ENCODE data around the gene ZC3H7A.
"Not testable (repeated sequence)": the region's sequence is repeated elsewhere in the genome, so short reads cannot be mapped to it uniquely, and the experiment has no call there.

Gene ZC3H7A

DNA sequence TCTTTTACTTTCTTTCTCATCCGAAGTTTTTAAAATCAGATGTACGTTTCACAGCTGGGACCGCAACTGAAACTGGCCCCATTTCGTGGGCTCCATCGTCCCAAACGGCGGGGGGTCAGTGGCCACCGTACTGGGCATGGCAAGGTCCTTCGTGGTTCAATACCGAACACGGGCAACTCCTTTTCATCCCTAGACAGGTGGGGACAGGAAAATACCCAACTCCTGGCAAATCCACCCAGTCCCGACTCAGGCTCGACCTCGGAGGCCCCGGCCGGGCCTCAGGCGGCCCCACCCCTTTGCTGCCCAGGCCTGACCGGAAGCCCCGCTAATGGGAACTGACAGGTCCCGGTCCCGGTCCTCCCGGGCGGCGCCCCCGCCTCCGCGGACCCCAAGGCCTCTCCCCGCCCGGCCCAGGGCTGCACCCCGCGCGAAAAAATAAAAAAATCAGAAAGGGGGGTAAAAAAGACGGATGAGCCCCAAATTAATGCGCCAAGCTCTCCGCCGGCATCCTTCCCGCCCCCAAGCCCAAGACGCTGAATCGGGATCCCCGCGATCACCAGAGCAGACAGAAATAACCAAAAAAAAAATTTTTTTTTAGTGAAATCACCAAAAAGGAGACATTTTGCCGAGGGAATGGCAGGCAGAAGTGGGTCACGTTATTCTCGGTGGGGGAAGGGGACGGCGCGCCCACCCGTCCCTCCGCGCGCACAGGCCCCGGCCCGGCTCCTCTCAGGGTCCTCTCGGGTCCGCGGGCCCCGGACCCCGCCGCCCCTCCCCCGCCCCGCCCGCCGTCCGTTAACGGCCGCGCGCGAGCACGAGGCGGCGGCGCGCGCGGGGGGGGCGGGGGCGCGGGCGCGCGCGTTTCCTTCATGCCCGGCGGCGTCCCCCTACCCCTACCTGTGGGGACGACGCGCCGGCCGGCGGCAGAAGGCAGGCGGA, 562 bp downstream of the ZC3H7A start:
- peaks cover 28% of the 10 kb centered on the region for H3K4me1 ChIP-seq
- peak in 1 of 2 experiments; percentile 60 for DNase-seq (ENCODE audit: low spot score in 2 of 2)
- peaks cover 14% of the 10 kb centered on the region for H3K36me3 ChIP-seq (replicated peaks)
- no peaks in the 10 kb centered on the region for H3K27me3 ChIP-seq (ENCODE audit: low read depth)
- H3K4me3 ChIP-seq = peak overlapping the region; percentile 60
- in situ Hi-C loops (cut with MboI; ENCODE audit: low sequenced_read_pairs) = no loop called here
- no peaks in the 10 kb centered on the region; the same call in 1 of the 2 replicates for H3K9me3 ChIP-seq

- Histone ChIP-seq H3K27me3 (ENCODE audit: low read depth) (no peaks in the 10 kb centered on the region), H3K36me3 (replicated peaks) (peaks cover 14% of the 10 kb centered on the region), H3K4me1 (peaks cover 28% of the 10 kb centered on the region), H3K9me3 (no peaks in the 10 kb centered on the region; the same call in 1 of the 2 replicates), H3K4me3 (peak overlapping the region; percentile 60)
- in situ Hi-C loops (cut with MboI; ENCODE audit: low sequenced_read_pairs) = no loop called here
- no peak for DNase-seq (ENCODE audit: low spot score in 2 of 2)
Observed at GRCh38 chr16:11795887-11796226, 1.2 kb downstream of the ZC3H7A start.

DNA sequence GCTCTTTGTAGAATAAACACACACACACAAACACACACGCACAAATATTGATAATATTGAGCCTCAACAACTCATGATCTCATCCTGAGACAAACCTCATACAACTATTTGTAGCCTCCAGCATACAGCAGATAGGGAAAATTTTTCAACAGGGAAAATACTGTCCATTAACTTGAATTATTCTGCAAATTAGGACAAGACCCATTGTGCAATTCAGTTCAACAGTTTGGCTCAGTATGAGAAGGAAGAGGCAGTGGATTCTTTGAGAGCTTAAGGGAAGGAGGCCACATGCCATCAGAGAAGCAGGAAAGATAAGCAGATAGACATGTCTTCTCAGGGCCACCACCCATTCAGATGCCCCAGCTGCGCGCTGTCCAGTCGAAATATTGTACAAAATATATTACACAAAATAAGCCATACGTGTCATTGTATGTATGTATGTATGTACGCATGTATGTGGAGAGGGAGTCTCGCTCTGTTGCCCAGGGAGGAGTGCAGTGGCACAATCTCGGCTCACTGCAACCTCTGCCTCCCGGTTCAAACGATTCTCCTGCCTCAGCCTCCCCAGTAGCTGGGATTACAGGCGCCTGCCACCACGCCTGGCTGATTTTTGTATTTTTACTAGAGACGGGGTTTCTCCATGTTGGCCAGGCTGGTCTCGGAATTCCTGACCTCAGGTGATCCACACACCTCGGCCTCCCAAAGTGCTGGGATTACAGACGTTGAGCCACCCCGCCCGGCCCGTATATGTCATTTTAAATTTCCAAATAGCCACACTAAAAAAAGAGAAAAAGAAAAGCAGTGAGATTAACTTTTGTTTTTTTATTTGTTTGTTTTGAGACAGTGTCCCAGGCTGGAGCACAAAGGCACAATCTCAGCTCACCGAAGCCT, 1.8 kb downstream of the ZC3H7A start:
- Histone ChIP-seq H3K36me3 (replicated peaks) (peaks cover 16% of the 10 kb centered on the region), H3K9me3 (no peaks in the 10 kb centered on the region; the same call in 1 of the 2 replicates), H3K4me3 (peak overlapping the region; percentile 60), H3K27me3 (ENCODE audit: low read depth) (no peaks in the 10 kb centered on the region), H3K4me1 (peaks cover 28% of the 10 kb centered on the region)
- DNase-seq (ENCODE audit: low spot score in 2 of 2) = no peak
- in situ Hi-C loops (cut with MboI; ENCODE audit: low sequenced_read_pairs) = no loop called here

DNA sequence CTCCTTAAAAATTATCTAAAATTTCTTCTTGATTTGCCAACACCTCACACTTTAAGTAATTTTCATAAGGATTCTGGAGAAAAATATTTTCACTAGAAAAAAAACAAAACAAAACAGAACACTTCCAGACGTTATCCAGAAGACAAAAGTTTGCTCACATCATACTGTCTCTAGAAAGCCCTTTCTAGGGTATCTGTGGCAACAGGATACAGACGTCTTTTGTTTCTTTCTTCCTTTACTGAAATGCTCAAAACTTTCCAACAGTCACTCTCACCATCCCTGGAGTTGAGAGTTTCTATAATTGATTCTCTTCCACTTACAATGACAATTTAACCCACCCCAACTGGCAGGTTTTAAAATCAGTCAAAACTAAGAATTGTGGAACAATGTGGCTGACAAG, 2.6 kb downstream of the ZC3H7A start:
- no peak for DNase-seq (ENCODE audit: low spot score in 2 of 2)
- Histone ChIP-seq H3K4me1 (peaks cover 26% of the 10 kb centered on the region), H3K4me3 (no peak overlapping the region), H3K9me3 (no peaks in the 10 kb centered on the region; the same call in 1 of the 2 replicates), H3K36me3 (replicated peaks) (peaks cover 18% of the 10 kb centered on the region), H3K27me3 (ENCODE audit: low read depth) (no peaks in the 10 kb centered on the region)
- in situ Hi-C loops (cut with MboI; ENCODE audit: low sequenced_read_pairs) = no loop called here

GRCh38 chr16:11793840-11794239, 3.2 kb downstream of the ZC3H7A start:
- H3K4me3 ChIP-seq = no peak overlapping the region
- H3K4me1 ChIP-seq = peaks cover 20% of the 10 kb centered on the region
- in situ Hi-C loops (cut with MboI; ENCODE audit: low sequenced_read_pairs) = no loop called here
- H3K9me3 ChIP-seq = no peaks in the 10 kb centered on the region
- peaks cover 18% of the 10 kb centered on the region for H3K36me3 ChIP-seq (replicated peaks)
- H3K27me3 ChIP-seq (ENCODE audit: low read depth) = no peaks in the 10 kb centered on the region
- no peak for DNase-seq (ENCODE audit: low spot score in 2 of 2)

DNA sequence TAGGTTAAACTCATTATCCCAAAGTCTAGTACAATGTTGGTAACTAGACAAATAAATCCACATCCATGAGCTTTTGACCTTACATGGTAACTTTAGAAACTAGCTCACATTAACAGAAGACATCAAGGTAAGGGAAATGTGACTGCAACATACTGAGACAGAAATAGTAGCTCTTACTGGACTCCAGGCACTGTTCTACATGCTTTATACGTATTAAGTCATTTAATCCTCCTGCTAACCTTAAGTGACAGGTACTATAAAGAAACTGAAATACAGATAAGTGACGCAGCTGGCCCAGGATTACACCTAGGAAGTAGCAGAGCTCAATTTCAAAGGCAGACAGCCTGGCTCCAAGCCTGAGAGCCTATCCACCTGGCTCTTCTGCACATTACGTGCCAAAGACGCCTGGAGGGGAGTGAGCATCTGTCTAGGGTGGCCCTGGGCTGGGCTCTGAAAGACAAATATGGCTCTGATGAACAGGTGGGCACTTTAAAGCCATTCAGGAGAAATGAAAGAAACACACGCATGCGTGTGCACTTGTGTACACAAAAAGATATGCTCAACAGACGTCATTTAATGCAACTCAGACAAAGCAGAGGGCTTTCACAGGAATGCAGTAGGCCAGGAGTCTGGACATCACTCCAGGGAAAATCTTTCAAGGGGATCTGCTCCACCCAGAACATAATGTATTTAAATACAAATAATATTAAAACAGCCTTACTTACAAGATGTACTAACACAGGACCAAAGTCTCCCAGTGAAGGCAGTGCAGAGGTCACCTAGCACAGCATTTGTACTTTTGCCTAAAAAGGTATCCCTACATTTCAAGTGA, 4.4 kb downstream of the ZC3H7A start:
- DNase-seq (ENCODE audit: low spot score in 2 of 2) = no peak

GRCh38 chr16:11791144-11791828, 5.8 kb downstream of the ZC3H7A start:
- H3K27me3 ChIP-seq (ENCODE audit: low read depth) = no peaks in the 10 kb centered on the region
- H3K9me3 ChIP-seq = no peaks in the 10 kb centered on the region
- peaks cover 10% of the 10 kb centered on the region for H3K4me1 ChIP-seq
- peaks cover 18% of the 10 kb centered on the region for H3K36me3 ChIP-seq (replicated peaks)
- DNase-seq (ENCODE audit: low spot score in 2 of 2) = no peak
- in situ Hi-C loops (cut with MboI; ENCODE audit: low sequenced_read_pairs) = no loop called here
- H3K4me3 ChIP-seq = no peak overlapping the region

More for the DNA sequence above, 4.4 kb downstream of the ZC3H7A start:
- H3K27me3 ChIP-seq (ENCODE audit: low read depth) = no peaks in the 10 kb centered on the region
- H3K9me3 ChIP-seq = no peaks in the 10 kb centered on the region
- H3K36me3 ChIP-seq (replicated peaks) = peaks cover 18% of the 10 kb centered on the region
- in situ Hi-C loops (cut with MboI; ENCODE audit: low sequenced_read_pairs) = no loop called here
- H3K4me3 ChIP-seq = no peak overlapping the region
- H3K4me1 ChIP-seq = peaks cover 10% of the 10 kb centered on the region

DNA sequence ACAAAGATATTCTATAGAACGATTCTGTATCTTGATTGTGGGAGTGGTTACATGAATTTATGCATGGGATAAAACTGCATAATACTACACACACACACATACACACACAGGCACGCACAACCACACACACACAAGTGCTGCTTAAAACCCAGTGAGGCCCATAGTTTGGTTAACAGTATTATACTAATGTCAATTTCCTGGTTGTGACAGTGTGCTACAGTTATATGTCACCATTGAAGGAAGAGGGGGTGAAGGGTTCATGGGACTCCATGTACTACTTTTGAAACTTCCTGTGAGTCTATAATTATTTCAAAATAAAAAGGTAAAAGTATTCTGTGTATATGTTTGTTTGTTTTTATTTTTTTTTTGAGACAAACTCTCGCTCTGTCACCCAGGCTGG, 8.1 kb downstream of the ZC3H7A start:
- Histone ChIP-seq H3K9me3 (no peaks in the 10 kb centered on the region), H3K27me3 (ENCODE audit: low read depth) (no peaks in the 10 kb centered on the region), H3K4me3 (no peak overlapping the region), H3K4me1 (peaks cover 6% of the 10 kb centered on the region), H3K36me3 (replicated peaks) (peaks cover 10% of the 10 kb centered on the region)
- in situ Hi-C loops (cut with MboI; ENCODE audit: low sequenced_read_pairs) = no loop called here
- DNase-seq (ENCODE audit: low spot score in 2 of 2) = no peak

- in situ Hi-C loops (cut with MboI; ENCODE audit: low sequenced_read_pairs); DNase-seq (ENCODE audit: low spot score in 2 of 2); H3K9me3 ChIP-seq; H3K27me3 ChIP-seq (ENCODE audit: low read depth); H3K4me3 ChIP-seq; H3K36me3 ChIP-seq (replicated peaks); H3K4me1 ChIP-seq: not testable (repeated sequence)
Observed at GRCh38 chr16:11784980-11785599, 12.0 kb downstream of the ZC3H7A start.

- H3K27me3 ChIP-seq (ENCODE audit: low read depth); DNase-seq (ENCODE audit: low spot score in 2 of 2); H3K36me3 ChIP-seq (replicated peaks); H3K4me3 ChIP-seq; H3K4me1 ChIP-seq; H3K9me3 ChIP-seq; in situ Hi-C loops (cut with MboI; ENCODE audit: low sequenced_read_pairs): not testable (repeated sequence)
Observed at GRCh38 chr16:11784381-11784780, 12.7 kb downstream of the ZC3H7A start.

DNA sequence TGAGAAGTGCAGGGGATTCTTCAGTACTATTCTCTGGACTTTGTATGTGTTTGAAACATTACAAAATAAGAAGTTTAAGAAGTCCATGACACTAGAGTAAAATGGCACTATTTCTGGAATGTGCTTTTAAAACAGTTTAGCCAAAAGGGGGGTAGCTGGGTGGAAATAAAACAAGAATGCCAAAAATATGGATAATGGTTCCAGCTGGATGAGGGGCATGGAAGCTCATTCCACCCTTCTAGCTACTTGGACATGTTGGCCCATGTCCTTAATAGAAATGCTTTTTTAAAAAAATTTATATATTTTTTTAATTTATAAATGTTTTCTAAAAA, 13.1 kb downstream of the ZC3H7A start:
- no peak overlapping the region for H3K4me3 ChIP-seq
- in situ Hi-C loops (cut with MboI; ENCODE audit: low sequenced_read_pairs) = no loop called here

DNA sequence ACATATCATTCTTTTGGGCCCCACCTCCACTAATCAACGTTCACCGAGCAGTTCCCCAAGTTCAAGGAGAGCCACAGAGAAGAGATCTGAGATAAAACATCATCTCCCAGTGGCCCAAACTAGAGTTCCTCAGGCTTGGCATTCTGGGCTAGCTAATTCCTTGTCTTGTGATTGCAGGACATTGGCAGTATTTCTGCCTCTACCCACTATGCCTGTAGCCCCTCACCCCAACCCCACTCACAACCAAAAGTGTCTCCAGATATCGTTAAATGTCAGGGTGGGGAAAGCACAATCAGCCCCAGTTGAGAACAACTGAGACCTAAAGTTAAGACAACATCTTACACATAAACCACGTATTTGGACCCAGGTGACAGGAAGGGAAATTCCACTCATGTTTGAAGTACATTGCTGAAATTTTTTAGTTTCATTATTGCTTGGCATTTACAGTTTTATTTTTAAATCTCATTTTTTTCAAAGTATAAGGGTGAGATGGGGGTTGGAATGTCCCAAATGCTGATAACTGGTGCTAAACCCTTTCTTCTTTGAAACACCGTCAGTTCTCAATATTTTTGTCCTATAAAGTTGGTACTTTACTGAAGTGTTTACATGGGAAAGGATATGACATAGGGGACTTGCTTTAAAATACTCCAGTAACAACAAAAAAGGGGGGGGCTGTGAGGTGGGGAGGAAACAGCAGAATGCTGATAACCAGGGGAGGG, 13.6 kb downstream of the ZC3H7A start:
- Histone ChIP-seq H3K4me3 (no peak overlapping the region), H3K4me1 (peaks cover 3% of the 10 kb centered on the region; the same call in 1 of the 2 replicates), H3K27me3 (ENCODE audit: low read depth) (no peaks in the 10 kb centered on the region), H3K9me3 (no peaks in the 10 kb centered on the region), H3K36me3 (replicated peaks) (peaks cover 9% of the 10 kb centered on the region; the same call in 1 of the 2 replicates)
- no peak for DNase-seq (ENCODE audit: low spot score in 2 of 2)
- in situ Hi-C loops (cut with MboI; ENCODE audit: low sequenced_read_pairs) = no loop called here

More for the DNA sequence above, 13.1 kb downstream of the ZC3H7A start:
- peaks cover 7% of the 10 kb centered on the region; the same call in 1 of the 2 replicates for H3K36me3 ChIP-seq (replicated peaks)
- H3K4me1 ChIP-seq = peaks cover 3% of the 10 kb centered on the region; the same call in 1 of the 2 replicates
- no peaks in the 10 kb centered on the region for H3K27me3 ChIP-seq (ENCODE audit: low read depth)
- no peak for DNase-seq (ENCODE audit: low spot score in 2 of 2)
- no peaks in the 10 kb centered on the region for H3K9me3 ChIP-seq
